EH (cell line): ENCODE data around the gene PTPN13.

Experiments
- DNase-seq: peaks from one replicate; pipeline ENCODE4 v3.0.0-alpha.2; 2015; ENCODE audit warnings: low read depth

Gene PTPN13

GRCh38 chr4:86593688-86594558, at the start of gene PTPN13:
TSS of gene PTPN13 (plus strand) at chr4:86594315. CDS start at chr4:86635257, 40,942 bp downstream.
- peak; percentile 100 for DNase-seq

- no peak for DNase-seq
These were observed 47.0 kb upstream of the PTPN13 start for GRCh38 chr4:86547140-86547539.

- peak; percentile 44 for DNase-seq
These were observed 44.8 kb upstream of the PTPN13 start for GRCh38 chr4:86549163-86549788.

GRCh38 chr4:86551387-86551786, 42.7 kb upstream of the PTPN13 start:
- no peak for DNase-seq

- no peak for DNase-seq
These were observed 39.5 kb upstream of the PTPN13 start for GRCh38 chr4:86554646-86555045.

GRCh38 chr4:86556791-86557415, 37.2 kb upstream of the PTPN13 start:
- DNase-seq: peak; percentile 60

- DNase-seq: no peak
These were observed 36.6 kb upstream of the PTPN13 start for GRCh38 chr4:86557526-86557925.

GRCh38 chr4:86558258-86558657, 35.9 kb upstream of the PTPN13 start:
- no peak for DNase-seq

- DNase-seq: no peak
These were observed 35.3 kb upstream of the PTPN13 start for GRCh38 chr4:86558797-86559196.

- DNase-seq: no peak
These were observed 33.7 kb upstream of the PTPN13 start for GRCh38 chr4:86560447-86560846.

GRCh38 chr4:86561256-86561655, 32.9 kb upstream of the PTPN13 start:
- no peak for DNase-seq

GRCh38 chr4:86563416-86563815, 30.7 kb upstream of the PTPN13 start:
- DNase-seq: peak; percentile 34

GRCh38 chr4:86564795-86565194, 29.3 kb upstream of the PTPN13 start:
- no peak for DNase-seq

GRCh38 chr4:86565651-86566050, 28.5 kb upstream of the PTPN13 start:
- no peak for DNase-seq

GRCh38 chr4:86569103-86569870, 24.8 kb upstream of the PTPN13 start:
- DNase-seq: no peak

GRCh38 chr4:86579941-86580340, 14.2 kb upstream of the PTPN13 start:
- DNase-seq: no peak

- DNase-seq: no peak
These were observed 11.7 kb upstream of the PTPN13 start for GRCh38 chr4:86582410-86582809.

- DNase-seq: no peak
These were observed 7.9 kb upstream of the PTPN13 start for GRCh38 chr4:86586160-86586572.

GRCh38 chr4:86586626-86587380, 7.3 kb upstream of the PTPN13 start:
- no peak for DNase-seq

- no peak for DNase-seq
These were observed 6.6 kb upstream of the PTPN13 start for GRCh38 chr4:86587381-86588140.
